Lower leg skin (tissue), 4 donors: Measurements from ENCODE around the gene UQCR11. TPM values are rescaled to one million over a fixed set of nuclear protein-coding genes. Genes with fewer than 3 reads are reported as not detected.

Experiments
- DNase-seq, 2 donors: peaks; one replicate each; pipeline ENCODE4 v3.0.0-alpha.2; 2019; ENCODE audit warnings: low spot score in 2 of 2
- H3K4me3 ChIP-seq: fragments of 200-600 bp; sonication (generic); 2 replicates; pipeline ENCODE4 v1.5.1; 2017; ENCODE audit warnings: mild to moderate bottlenecking, low read depth; ENCODE audit not compliant: poor library complexity, severe bottlenecking
- CTCF ChIP-seq, 3 donors: fragments of 450-650 bp; IDR thresholded peaks; one replicate each; pipeline ENCODE4 v1.5.1; 2016; ENCODE audit warnings: antibody characterized with exemption in 3 of 3, mild to moderate bottlenecking in 3 of 3, moderate library complexity in 2 of 3
- POLR2A ChIP-seq, 2 donors: fragments of 450-650 bp; IDR thresholded peaks; one replicate each; pipeline ENCODE4 v1.6.1; 2016 to 2017; ENCODE audit warnings: antibody characterized with exemption in 2 of 2, mild to moderate bottlenecking in 1 of 2, moderate library complexity in 1 of 2
- WGBS, 2 donors: methylation state at CpG; one replicate each; pipeline ENCODE4 v1.1.5; 2018; 5-methylcytosine and 5-hydroxymethylcytosine counted together
- intact Hi-C: fragments of 100-400 bp; cut with DNase I; formaldehyde crosslinking; loops from one replicate; pipeline ENCODE4 v1.15.0; 2023; ENCODE audit warnings: low total_unique reads
- total RNA-seq, 4 donors: library from RNA; depleted of rRNA; stranded (reverse); fragments of >200 nt; gene quantifications; one replicate each; pipeline ENCODE4 v1.1.0, GENCODE V29; 2016

UQCR11 gene
- total RNA-seq, 4 donors from 2014 or later = 24.8 to 71.8 (median 46.1) TPM

DNA sequence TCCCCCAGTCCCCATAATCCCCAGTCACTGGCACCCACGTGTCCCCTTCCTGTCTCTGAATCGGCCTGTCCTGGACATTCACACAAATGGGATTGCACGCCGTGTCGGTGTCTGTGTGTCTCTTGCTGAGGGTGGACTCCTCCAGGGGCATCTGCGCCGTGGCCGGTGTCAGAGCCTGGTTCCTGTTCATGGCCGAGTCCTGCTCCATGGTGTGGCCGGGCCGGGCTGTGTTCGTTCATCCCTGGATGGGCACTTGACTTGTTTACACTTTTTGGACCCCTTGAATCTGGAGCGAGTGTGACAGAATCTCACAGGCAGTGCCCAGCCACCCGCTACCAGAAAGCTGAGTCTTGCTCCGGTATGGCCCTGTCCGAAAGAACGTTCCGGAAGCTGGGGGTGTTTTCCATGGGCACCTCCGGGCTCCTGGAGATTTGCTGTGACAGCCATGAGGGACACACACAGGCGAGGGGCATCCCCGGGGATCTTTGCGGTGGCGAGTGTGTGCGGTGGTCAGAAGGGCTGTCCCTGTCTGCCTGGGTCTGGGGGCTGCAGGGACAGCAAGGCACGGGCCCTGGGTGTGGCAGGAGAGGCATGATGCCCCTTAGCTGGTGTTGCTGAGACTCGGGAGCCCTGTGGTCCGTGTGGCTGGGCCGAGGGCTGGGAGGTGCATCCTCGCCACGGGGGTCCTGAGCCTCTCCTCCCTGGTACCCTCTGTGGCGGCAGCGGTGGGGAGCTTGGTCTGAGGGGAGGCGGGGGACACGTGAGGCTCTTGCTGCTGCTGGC is 30.7 kb downstream of the UQCR11 start:
- no peak overlapping the region for H3K4me3 ChIP-seq
- intact Hi-C loops = no loop called here
- DNase-seq = no peak
- 75 to 80% methylated on average over 28 to 33 of the region's 34 CpGs for WGBS, 2 donors
- no peak for TF ChIP-seq CTCF (IDR thresholded peaks at IDR 0.05)
- TF ChIP-seq POLR2A (IDR thresholded peaks at IDR 0.05) = no peak

DNA sequence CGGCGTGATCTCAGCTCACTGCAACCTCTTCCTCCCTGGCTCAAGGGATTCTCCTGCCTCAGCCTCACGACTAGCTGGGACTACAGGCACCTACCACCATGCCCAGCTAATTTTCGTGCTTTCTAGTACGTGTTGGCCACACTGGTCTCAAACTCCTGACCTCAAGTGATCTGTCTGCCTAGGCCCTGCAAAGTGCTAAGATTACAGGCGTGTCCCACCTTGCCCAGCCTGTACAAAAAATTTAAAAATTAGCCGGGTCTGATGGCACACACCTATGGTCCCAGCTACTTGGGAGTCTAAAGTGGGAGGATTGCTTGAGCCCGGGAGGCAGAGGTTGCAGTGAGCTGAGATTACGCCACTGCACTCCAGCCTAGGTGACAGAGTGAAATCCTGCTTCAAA is 32.5 kb downstream of the UQCR11 start:
- intact Hi-C loops = no loop called here
- TF ChIP-seq POLR2A (IDR thresholded peaks at IDR 0.05) (no peak), CTCF (IDR thresholded peaks at IDR 0.05) (no peak)
- DNase-seq = no peak
- WGBS, 2 donors = 82 to 83% methylated on average over 9 of the region's 9 CpGs
- no peak overlapping the region for H3K4me3 ChIP-seq

GRCh38 chr19:1571358-1571757 is 33.9 kb downstream of the UQCR11 start:
- TF ChIP-seq POLR2A (IDR thresholded peaks at IDR 0.05) = no peak
- TF ChIP-seq CTCF (IDR thresholded peaks at IDR 0.05) = no peak
- WGBS, 2 donors = 90 to 93% methylated on average over 12 of the region's 12 CpGs
- no peak overlapping the region for H3K4me3 ChIP-seq
- intact Hi-C loops = no loop called here
- DNase-seq = no peak

- intact Hi-C loops = no loop called here
- no peak overlapping the region for H3K4me3 ChIP-seq
- DNase-seq = no peak
- WGBS, 2 donors = 96 to 97% methylated on average over 13 of the region's 13 CpGs
- TF ChIP-seq POLR2A (IDR thresholded peaks at IDR 0.05) (no peak), CTCF (IDR thresholded peaks at IDR 0.05) (no peak)
Measured at GRCh38 chr19:1570836-1571235, 34.4 kb downstream of the UQCR11 start.

DNA sequence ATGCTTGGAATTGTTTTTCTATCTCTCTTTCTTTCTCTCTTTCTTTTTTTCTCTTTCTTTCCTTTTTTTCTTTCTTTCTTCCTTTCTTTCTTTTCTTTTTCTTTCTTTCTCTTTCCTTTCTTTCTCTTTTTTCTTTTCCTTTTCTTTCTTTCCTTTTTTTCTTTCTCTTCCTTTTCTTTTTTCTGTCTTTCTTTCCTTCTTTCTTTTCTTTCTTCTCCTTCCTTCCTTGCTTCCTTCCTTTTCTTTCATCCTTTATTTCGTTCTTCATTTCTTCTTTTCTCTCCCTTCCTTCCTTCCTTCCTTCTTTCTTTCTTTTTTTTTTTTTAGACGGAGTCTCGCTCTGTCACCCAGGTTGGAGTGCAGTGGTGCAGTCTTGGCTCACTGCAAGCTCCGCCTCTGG is 35.3 kb downstream of the UQCR11 start:
- TF ChIP-seq CTCF (IDR thresholded peaks at IDR 0.05) (no peak), POLR2A (IDR thresholded peaks at IDR 0.05) (no peak)
- intact Hi-C loops = no loop called here
- WGBS, 2 donors = 72 to 73% methylated on average over 4 of the region's 4 CpGs

More for the DNA sequence above, 35.3 kb downstream of the UQCR11 start:
- DNase-seq = no peak
- no peak overlapping the region for H3K4me3 ChIP-seq
